Measurements from ENCODE around the gene MAPK12. TPM values are rescaled to one million over a fixed set of nuclear protein-coding genes. Genes with fewer than 3 reads are reported as not detected.
A peak's percentile ranks its signal among the peaks of the same experiment; 100 is the strongest.

The MAPK12 gene
- 31.2 and 33.8 TPM in 2 replicates for total RNA-seq (2014; rRNA removed)
- polyA plus RNA-seq (2012): 20.4 TPM

- DNase-seq (ENCODE audit: low read depth): no peak
These were observed at the start of gene MAPK12 for GRCh38 chr22:50261615-50262459. Gene MAPK12 (minus strand): TSS chr22:50261683. CDS start chr22:50261509, 174 bp downstream.

- no peak for DNase-seq (ENCODE audit: low read depth)
These were observed 49.5 kb upstream of the MAPK12 start for GRCh38 chr22:50310949-50311444.

- no peak for DNase-seq (ENCODE audit: low read depth)
These were observed 48.7 kb upstream of the MAPK12 start for GRCh38 chr22:50310031-50310722.

GRCh38 chr22:50309601-50309991, 48.1 kb upstream of the MAPK12 start:
- no peak for DNase-seq (ENCODE audit: low read depth)

GRCh38 chr22:50308986-50309600, 47.6 kb upstream of the MAPK12 start:
- peak; percentile 49 for DNase-seq (ENCODE audit: low read depth)

- DNase-seq (ENCODE audit: low read depth): peak; percentile 80
These were observed 47.1 kb upstream of the MAPK12 start for GRCh38 chr22:50308597-50308935.

GRCh38 chr22:50307890-50308596, 46.6 kb upstream of the MAPK12 start:
- DNase-seq (ENCODE audit: low read depth): no peak

GRCh38 chr22:50306753-50307749, 45.6 kb upstream of the MAPK12 start, which contains the start of gene PLXNB2:
Gene PLXNB2 (minus strand): TSS chr22:50307646. CDS start chr22:50290584, 17,062 bp downstream.
- DNase-seq (ENCODE audit: low read depth): peak; percentile 80

GRCh38 chr22:50305923-50306566, 44.6 kb upstream of the MAPK12 start:
- DNase-seq (ENCODE audit: low read depth): peak; percentile 98

- no peak for DNase-seq (ENCODE audit: low read depth)
These were observed 44.0 kb upstream of the MAPK12 start for GRCh38 chr22:50305393-50305922.

- DNase-seq (ENCODE audit: low read depth): peak; percentile 82
These were observed 43.3 kb upstream of the MAPK12 start for GRCh38 chr22:50304528-50305392.

- DNase-seq (ENCODE audit: low read depth): no peak
These were observed 42.5 kb upstream of the MAPK12 start for GRCh38 chr22:50303848-50304527.

- no peak for DNase-seq (ENCODE audit: low read depth)
These were observed 42.0 kb upstream of the MAPK12 start for GRCh38 chr22:50303515-50303847.

- DNase-seq (ENCODE audit: low read depth): no peak
These were observed 41.1 kb upstream of the MAPK12 start for GRCh38 chr22:50302564-50302963.

GRCh38 chr22:50302041-50302541, 40.6 kb upstream of the MAPK12 start:
- no peak for DNase-seq (ENCODE audit: low read depth)

GRCh38 chr22:50301581-50301991, 40.1 kb upstream of the MAPK12 start:
- DNase-seq (ENCODE audit: low read depth): no peak

- DNase-seq (ENCODE audit: low read depth): no peak
These were observed 39.3 kb upstream of the MAPK12 start for GRCh38 chr22:50300620-50301257.

Measured in LHCN-M2 (cell line).